GM19438 (cell line): ENCODE results near the gene RAB28.
"Not testable (repeated sequence)": the region's sequence is repeated elsewhere in the genome, so short reads cannot be mapped to it uniquely, and the experiment has no call there.

Experiments used
- ATAC-seq: cut with Tn5 transposase; IDR thresholded peaks from one replicate; pipeline ENCODE4 v1.9.1; 2021; ENCODE audit warnings: low read depth; ENCODE audit not compliant: unreplicated experiment

The RAB28 gene

DNA sequence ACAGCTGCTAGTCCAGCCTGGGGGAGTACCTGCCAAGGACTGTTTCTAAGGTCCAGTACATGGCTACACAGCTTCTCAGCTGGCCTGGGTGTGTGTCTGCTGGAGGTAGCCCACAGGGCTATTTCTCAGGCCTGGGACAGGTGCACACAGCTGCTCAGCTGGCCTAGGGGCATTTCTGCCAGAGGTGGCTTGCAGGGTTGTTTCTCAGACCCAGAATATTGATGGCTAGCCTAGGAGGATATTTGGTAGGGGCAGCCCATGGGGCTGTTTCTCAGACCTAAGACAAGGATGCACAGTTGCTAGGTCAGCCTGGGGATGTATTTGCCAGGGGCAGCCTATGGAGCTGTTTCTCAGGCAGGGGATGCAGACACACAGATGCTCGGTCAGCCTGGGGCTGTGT, 29.4 kb downstream of the RAB28 start:
- no peak for ATAC-seq

DNA sequence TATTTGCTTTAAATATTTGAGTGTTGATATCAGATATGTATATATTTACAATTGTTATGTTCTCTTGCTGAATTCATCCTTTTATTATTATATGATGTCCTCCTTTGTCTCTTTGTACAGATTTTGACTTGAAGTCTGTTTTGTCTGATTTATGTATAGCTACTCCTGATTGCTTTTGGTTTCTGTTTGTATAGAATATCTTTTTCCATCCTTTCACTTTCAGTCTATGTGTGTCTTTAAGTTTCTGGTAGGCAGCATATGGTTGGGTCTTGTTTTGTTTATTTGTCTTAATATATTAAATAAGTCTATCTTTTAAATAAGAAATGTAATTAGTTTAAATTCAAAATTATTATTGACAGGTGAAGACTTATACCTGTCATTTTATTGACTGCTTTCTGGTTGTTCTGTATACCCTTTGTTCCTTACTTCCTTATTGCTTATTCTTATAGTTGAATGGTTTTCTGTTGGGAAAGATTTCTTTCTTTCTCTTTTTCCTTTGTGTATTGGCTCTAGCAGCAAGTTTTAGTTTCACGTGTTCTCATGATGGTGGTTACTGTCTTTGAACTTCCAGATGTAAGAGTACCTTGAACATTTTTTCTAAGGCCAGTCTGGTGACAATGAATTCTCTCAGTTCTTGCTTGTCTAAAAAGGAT, 31.1 kb downstream of the RAB28 start:
- ATAC-seq: no peak

DNA sequence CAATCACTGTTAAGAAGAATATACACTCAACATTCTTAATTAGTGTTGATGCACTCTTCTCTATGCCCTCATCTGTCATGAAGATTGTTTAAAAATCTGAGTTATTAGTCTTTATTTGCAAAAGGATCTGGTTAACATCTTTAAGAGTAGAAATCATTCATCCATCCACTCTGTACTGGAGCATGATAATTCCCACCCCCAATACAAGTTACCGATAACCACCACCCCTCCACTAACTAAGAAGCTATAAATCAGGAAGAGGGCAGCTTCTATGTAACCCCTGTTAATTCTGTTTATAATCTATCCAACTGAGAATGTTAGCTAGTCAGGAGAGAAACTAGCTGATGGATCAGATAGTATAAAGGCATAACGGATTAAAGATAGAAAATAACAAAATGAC, 34.5 kb downstream of the RAB28 start:
- ATAC-seq: no peak

DNA sequence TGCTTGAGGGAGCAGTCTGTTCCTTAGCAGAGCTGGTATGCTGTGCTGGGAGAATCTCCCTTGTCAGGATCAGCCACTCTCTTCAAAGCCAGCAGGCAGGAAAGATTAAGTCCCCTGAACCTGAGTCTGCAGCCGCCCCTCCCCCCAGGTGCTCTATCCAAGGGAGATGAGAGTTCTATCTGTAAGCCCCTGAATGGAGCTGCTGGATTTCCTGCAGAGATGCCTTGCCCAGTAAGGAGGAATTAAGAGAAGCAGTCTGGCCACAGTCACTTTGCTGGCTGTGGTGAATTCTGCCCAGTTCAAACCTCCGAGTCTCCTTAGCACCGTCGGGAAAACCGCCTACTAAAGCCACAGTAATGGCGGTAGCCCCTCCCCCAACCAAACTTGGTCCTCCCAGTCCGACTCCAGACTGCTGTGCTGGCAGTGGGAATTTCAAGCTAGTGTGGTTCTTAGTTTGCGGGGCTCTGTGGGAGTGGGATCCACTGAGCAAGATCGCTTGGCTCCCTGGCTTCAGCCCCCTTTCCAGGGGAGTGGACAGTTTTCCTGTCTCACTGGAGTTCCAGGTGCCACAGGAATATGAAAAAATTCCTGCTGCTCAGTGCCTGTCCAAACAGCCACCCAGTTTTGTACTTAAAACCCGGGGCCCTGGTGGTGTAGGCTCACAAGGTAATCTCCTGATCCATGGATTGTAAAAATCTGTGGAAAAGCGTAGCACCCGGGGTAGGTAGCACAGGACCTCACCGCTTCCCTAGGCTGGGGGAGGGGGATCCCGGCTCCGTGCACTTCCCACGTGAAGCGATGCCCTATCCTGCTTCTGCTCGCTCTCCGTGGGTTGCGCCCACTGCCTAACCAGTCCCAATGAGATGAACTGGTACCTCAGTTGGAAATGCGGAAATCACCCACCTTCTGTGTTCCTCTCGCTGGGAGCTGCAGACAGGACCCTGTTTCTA, 38.0 kb downstream of the RAB28 start:
- ATAC-seq: no peak

DNA sequence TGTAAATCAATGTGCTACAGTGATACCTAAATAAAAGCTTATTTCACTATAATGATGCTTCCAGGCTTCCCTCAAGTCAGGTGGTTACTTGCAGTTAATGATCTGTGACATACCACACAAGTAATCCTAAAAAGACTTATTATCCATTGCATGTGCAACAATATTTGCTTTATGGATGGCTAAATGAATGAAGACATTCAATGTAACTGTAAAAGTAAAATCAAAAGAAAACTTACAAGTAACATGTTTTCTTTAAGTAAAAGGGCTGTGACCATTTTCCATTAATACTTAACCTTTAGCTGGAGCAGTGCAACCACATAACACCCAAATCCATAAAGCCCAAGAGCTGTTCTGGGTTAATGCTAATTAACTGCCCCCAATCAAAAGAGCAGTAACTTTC, 42.6 kb downstream of the RAB28 start:
- ATAC-seq: no peak

DNA sequence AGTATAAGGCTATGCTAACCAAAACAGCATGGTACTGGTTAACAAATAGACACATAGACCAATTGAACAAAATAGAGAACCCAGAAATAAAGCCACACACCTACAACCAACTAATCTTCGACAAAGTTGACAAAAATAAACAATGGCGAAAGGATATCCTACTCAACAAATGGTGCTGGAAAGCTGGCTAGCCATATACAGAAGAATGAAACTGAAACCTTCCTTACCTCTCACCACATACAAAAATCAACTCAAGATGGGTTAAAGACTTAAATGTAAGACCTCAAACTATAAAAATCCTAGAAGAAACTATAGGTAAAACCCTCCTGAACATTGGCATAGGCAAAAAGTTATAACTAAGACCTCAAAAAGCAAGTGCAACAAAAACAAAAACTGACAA, 47.2 kb downstream of the RAB28 start:
- no peak for ATAC-seq

DNA sequence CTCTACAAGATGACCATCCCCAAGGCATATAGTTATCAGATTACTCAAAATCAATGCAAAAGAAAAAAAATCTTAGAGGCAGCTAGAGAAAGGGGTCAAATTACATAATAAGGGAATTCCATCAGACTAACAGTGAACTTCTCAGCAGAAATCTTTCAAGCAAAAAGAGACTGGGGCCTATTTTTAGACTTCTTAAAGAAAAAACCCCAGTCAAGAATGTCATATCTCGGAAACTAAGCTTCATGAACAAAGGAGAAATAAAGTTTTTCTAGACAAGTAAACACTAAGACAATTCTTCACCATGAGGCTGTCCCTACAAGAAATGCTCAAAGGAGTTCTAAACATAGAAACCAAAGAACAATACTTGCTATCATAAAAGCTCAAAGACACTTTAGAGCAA, 51.7 kb downstream of the RAB28 start:
- no peak for ATAC-seq

DNA sequence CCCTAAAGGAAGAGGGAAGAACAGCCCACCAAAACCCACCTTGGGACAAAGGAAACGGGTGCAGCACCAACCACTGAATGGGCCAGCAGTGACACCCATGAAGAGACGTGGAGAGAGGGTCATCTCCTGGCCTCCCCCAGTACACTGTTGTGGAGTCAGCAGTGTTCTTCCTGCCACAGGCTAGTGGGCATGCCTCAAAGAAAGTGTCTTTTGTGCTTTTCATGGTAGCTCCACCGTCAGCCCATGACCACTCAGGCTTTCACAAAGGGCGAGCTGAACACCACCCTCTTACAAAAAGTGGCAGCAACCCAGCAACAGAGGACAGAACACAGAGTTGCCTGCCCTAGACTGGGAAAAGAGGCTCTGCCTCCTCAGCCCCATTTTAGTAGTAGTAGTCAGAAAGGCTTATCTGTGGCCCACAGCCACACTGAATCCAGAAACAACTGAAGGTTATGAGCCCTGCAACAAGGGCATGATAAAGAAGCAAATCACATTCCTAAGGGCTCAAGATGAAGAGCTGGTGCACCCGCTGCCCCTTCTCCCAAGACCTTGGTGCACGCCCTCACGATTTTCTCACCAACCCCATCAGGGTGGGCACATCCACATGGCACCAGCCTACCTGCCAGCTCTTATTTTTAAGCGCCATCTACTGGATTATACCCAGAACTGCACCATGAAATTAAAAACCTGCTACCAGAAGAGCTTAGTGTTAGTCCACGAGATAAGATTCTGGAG, 53.1 kb downstream of the RAB28 start:
- no peak for ATAC-seq

DNA sequence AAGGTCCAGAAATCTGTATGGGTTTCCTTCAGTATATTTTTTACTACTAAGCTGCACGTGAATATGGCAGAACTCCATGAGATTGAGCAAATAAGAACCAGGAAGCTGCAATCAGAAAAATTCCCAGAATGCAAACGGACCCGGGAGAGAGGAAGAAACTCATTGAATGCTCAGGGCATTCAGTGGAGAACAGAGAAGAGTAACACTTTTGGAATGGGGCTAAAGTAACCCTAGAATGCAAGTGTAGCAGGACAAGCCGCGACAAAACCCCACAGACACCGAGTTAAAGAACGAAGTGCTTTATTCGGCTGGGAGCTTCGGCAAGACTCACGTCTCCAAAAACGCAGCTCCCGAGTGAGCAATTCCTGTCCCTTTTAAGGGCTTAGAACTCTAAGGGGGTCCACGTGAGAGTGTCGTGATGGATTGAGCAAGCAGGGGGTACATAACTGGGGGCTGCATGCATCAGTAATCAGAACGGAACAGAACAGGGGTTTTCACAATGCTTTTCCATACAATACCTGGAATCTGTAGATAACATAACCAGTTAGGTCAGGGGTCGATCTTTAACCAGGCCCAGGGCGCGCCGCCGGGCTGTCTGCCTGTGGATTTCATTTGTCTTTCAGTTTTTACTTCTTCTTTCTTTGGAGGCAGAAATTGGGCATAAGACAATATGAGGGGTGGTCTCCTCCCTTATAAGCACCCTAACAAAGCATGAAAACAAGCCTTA, 56.4 kb downstream of the RAB28 start:
- no peak for ATAC-seq

DNA sequence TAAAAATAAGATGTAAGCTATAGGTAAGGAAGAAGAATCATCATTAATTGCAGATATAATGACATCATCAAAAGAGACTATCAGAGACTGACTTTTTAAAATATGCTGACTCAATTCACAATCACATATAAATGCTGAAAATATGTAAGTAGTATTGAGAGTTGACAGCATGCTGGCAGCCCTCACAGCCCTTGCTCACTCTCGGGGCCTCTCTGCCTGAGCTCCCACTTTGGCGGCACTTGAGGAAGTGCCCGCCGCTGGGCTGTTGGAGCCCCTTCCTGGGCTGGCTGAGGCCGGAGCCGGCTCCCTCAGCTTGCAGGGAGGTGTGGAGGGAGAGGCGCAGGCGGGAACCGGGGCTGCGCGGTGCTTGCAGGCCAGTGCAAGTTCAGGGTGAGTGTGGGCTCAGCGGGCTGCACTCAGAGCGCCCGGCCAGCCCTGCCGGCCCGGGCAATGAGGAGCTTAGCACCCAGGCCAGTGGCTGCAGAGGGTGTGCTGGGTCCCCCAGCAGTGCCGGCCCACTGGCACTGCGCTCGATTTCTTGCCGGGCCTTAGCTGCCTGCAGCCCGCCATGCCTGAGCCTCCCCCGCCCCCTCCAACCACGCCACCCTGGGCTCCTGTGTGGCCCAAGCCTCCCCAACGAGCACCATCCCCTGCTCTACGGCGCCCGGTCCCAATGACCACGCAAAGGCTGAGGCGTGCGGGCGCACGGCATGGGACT, 68.9 kb downstream of the RAB28 start:
- no peak for ATAC-seq

DNA sequence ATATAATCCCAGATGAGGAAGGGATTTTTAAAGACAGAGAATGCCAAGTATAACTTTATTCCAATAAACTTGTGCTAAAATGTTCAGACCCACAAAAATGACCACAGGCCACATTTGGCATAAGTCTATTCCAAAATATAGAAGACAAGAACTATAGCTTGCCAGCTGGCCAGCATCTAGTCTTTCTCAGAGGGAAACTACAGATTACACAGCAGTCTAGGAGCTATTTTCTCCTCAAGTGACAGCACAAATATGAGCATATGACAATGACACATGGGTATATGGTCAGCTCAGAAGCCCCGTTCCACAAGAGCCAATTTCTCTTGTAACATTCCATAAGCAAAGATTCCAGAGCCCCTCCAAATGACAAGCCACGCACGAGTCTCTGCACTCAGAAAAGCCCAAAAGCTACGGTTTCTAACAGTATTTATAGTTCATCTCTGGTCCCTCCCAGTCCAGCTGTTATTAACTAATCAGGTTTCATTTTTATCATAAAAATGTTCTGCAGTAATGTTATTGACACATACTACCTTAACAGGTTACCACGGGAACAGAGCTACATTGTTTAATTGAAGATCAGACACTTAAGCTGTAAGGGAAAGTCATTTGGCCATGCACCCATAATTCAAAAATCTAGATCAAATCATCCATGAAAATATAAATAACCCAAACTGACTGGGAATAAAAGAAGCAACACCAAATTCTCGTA, 70.3 kb downstream of the RAB28 start:
- no peak for ATAC-seq

DNA sequence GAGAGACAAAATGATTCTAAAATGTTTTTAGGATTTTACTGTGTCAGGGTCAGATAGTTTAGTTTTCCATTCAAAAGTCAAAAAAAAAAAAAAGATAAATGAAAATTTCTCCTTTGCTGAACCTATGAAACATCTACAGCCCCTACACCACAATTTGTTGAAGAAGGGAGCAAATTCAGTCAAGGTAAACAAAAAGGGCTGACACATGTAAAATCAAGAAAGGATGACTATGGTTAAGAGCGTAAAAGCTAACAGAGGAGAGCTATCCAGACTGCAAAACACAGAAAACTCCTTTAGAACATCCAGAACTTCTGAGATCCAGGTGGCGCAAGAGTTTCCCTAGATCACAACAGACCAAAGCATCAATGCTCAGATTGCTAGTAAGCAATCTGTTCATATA, 72.2 kb downstream of the RAB28 start:
- no peak for ATAC-seq

DNA sequence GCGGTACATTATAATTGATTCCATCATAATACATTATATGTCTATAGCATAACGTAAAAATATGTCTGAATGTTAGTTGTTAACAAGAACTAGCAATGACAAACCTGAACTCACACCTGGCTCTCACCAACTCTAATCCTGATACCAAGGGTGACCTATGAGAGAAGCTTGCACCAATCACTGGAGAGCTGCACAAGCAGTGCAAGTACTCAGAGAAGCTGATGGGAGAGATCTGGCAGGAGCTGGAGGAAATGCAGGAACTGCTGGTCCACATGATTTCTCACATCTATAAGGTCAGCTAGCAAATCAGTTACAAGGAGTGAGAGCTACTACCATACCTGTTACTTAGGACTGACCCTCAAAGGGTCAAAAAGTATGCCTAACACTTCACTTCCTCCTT, 74.8 kb downstream of the RAB28 start:
- ATAC-seq: no peak

DNA sequence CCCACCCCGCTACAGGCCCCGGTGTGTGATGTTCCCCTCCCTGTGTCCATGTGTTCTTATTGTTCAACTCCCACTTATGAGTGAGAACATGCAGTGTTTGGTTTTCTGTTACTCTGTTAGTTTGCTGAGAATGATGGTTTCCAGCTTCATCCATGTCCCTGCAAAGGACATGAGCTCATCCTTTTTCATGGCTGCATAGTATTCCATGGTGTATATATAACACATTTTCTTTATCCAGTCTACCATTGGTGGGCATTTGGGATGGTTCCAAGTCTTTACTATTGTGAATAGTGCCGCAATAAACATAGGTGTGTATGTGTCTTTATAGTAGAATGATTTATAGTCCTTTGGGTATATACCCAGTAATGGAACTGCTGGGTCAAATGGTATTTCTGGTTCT, 78.0 kb downstream of the RAB28 start:
- ATAC-seq: not testable (repeated sequence)

DNA sequence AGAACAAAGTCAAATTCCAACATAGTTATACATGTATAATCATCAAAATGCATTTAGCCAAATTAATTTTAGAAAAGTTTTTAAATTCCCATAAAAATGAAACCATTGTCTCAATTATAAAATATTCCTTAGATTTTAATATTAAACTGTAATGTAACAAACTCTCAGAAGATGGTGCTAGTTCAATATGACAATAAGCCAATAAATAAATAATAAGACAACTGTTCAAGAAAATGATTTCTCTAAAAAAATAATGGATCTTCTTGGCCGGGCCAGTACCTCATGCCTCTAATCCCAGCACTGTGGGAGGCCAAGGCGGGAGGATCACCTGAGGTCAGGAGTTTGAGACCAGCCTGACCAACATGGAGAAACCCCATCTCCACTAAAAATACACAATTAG, 80.3 kb downstream of the RAB28 start:
- ATAC-seq: no peak

DNA sequence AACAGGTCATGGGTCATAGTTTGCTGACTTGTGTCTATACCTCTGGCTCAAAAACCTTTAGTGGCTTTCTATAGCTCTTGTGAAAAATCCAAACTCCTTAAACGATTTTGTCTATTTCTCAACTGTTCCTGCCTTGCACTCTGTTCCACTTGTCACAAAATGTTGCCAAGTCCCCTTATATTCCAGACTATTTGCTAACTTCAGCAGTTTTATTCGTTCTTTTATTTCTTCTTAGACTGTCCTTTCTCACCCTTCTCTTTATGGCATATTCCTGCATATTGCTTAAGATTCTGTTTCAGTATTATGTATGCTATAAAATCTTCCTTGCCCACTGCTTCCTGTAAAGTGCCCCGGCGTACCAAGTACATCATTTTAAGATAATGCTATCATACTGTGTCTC, 80.8 kb downstream of the RAB28 start:
- ATAC-seq: no peak

DNA sequence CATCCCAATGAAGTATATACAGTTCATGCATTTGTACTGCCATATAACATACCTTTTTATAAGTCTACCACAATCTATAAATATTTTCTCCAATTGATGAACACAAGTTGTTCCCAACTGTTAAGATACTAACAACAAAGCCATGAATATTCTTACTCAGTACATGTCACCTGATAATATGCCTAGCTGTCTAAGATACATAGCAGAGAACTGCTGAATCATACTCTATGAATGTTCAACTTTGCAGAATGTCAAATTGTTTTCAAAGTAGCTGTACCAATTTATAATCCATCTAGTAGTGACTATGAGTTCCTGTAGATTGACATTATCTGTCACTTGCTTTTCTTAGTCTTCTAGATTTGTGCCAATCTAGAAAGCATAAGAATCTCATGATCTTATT, 84.9 kb downstream of the RAB28 start:
- no peak for ATAC-seq

DNA sequence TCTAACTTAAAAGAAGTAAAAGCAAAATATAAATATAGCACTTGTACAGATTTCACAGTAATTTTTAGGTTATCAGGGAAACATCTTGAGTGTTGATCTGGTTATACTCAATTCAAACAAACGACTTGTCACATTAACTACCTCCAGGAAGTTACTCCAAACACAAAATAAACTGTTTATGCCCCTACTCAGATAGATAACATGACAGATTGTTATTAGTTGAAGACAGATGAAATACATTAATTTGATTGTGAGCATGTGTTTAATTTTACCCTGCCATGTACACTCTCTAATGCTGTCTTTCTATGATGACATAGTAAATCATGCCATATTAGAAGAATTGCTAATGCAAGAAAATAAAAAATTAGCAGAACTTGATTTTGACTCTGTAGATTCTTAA, 88.0 kb downstream of the RAB28 start:
- ATAC-seq: no peak

DNA sequence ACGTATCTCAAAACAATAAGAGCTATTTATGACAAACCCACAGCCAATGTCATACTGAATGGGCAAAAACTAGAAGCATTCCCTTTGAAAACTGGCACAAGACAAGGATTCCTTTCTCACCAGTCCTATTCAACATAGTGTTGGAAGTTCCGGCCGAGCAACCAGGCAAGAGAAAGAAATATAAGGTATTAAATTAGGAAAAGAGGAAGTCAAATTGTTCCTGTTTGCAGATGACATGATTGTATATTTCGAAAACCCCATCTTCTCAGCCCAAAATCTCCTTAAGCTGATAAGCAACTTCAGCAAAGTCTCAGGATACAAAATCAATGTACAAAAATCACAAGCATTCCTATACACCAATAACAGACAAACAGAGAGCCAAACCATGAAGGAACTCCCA, 94.2 kb downstream of the RAB28 start:
- not testable (repeated sequence) for ATAC-seq
